LoVo (cell line): ENCODE measurements around the gene OAT.

Source experiments
- DNase-seq: peaks from one replicate; pipeline ENCODE4 v3.0.0-alpha.2; 2016; ENCODE audit warnings: low spot score

OAT gene

DNA sequence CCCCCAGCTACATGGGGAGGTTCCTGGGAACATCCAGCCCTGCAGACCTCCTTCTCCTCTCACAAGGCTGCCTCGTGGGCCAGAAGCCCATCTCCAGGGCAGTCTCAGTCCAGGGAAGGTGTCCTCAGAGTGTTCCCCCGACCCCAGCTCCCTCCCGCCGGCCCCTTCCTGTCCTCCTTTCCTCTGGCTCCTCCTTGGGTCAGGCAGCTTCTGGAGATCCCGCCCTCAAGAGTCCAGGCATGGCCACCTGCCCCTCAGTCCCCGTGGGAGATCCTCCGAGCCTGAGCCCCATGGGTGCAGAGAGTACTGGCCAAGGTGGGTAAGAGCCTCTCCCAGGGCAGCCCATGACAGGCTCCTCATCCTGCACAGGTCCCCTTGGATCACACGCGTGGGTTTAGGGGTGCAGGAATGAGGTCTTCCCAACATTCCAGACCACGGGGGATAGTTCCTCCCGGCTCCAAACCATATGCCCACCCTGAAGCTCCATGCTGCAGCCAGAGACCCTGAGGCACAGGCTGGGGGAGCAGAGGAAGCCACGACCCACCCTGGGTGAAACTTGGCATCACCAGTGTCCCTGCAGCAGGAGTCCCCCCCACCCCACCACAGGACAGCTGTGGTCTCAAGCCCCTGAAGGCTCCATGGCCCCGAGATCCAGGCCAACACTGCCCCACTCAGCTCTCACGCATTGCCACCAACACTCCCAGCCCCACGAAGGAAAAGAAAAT lies 65.5 kb downstream of the OAT start:
- DNase-seq: no peak

DNA sequence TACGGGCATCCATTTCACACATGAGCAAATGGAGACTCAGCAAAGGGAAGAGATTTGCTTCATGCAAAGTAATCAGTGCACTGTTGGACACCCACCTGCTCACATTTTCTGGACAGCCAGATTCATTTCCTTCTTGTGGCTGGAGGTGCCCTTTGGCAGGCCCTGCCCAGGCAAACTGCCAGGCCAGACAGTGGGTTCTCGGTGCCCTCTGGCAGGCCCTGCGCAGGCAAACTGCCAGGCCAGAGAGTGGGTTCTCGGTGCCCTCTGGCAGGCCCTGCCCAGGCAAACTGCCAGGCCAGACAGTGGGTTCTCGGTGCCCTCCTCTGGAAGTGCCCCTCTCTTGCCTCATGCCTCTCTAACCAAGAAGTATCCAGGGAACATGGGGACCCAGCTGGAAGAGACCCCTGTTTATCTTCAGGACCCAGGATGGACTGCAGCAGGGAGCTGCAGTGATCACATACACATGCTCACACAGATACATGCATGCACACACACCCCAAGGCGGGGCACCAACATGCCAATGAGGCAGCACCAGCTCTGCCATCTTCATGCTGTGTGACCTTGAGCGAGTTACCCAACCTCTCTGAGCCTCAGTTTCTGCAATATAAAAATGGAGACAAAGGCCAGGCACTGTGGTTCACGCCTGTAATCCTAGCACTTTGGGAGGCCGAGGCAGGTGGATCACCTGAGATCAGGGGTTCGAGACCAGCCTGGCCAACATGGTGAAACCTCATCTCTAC lies 67.1 kb downstream of the OAT start:
- DNase-seq: no peak

DNA sequence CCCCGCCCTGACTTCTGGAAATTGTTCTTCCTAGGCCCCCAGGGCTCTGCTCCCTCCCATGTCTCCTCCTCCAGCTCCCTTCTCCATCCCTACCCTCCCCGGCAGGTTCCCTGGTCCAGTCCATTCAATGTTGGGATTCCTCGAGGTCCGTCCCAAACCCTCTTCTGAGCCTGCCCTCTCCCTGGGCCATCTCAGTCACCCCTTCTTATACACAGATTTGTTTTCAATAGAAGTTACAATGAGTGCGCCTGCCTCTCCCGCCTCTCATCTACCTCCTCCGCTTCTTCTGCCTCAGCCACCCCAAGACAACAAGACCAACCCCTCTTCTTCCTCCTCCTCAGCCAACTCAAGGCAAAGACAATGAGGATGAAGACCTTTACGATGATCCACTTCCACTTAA lies 67.9 kb downstream of the OAT start:
- no peak for DNase-seq

DNA sequence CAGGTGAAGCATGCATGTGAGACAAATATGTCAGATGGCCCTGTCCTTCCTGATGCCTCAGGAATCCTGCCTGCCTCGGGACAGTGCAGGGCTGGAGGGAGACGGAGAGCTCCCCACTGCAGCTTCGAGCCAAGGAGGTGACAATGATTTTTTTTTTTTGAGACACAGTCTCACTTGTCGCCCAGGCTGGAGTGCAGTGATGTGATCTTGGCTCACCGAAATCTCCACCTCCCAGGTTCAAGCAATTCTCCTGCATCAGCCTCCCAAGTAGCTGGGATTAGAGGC lies 68.8 kb downstream of the OAT start:
- DNase-seq: no peak

DNA sequence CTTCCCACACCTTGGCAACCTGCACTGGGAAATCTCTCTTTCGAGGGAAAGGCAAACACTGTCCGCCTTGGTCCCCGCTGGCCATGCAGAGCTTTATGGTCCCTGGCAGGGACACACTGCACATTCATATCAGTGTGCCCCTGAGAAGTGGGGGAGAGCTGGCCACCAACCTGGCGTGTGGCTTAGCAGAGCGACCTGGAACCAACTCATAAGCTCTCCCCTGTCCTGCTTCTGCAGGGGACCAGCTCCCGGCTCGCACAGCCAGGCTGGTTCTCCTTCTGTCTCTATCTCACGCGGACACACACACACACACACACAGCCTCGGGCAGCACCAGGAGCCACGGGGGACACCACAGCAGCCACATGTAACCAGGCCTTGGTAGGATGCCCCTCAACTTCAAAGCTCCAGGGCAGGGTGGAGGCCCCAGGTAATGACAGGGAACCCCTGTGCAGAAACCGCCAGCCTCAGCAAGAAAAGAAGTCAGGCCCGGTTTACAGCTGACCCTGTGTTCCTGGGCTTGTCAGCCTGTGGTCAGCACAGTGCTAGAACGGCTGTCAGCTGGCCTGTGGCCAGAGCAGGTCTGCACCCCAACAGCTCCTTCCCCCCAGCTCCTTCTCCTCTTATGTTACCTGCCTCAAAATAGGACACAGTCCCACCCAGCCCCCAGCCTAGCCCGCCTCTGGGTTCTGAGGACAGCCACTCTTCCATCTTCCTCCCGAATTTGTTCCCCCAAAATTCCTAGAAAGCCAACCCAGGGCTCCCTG lies 69.3 kb downstream of the OAT start:
- no peak for DNase-seq

DNA sequence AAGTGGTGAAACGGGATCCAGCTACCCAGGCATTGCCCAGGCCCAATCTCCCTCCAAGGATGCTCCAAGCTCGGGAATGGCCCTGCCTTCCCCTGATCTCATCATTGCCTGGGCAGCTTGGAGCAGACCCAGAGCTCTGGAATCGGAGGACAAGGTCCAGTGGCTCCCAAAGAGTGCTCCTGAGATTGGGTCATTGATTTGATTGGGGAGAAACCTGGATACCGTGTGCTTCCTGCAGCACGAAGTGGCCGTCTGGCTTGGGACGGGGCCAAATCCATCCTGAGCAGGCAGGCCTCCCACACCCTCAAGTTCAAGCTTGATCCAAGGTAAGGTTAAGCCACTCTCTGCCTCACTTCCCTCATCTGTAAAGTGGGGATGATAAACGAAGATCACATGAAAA lies 69.9 kb downstream of the OAT start:
- no peak for DNase-seq

DNA sequence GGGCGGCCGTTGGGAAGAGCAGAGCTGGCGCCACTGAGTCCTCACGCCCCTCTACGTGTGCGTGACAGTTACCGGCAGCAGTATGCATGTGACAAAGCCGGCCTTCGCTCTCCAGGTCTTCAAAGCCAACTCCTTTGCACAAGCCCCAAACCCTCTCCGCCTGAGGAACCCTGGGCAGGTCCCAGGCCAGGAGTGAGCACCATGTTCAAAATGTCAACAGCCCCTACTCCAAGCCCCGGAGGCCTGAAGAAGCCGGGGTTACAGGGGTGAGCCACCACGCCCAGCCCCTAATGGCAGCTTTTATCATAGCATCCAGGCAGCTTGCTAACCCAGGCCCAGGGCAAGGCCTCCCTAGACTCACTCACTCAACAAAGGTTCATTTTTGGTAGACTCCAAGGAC lies 70.8 kb downstream of the OAT start:
- no peak for DNase-seq
